T47D (cell line): ENCODE data around the gene FGFRL1.
A peak's percentile ranks its signal among the peaks of the same experiment; 100 is the strongest.
"Not testable (repeated sequence)": the region's sequence is repeated elsewhere in the genome, so short reads cannot be mapped to it uniquely, and the experiment has no call there.

Source experiments
- DNase-seq, 2 experiments: peaks; one replicate each; pipeline versions ENCODE4 v3.0.0 to v3.0.0-alpha.2; 2011 to 2012; ENCODE audit warnings: low read depth in 1 of 2, low spot score in 1 of 2
- JUND ChIP-seq: IDR thresholded peaks from 2 replicates; pipeline ENCODE4 v1.6.1; 2012; ENCODE audit warnings: low read depth
- in situ Hi-C: cut with HindIII; loops from 2 replicates; pipeline ENCODE4 v1.10.0; 2016; ENCODE audit warnings: low sequenced_read_pairs, low pct_unique_long_range_greater_than_20kb

The FGFRL1 gene

GRCh38 chr4:1047106-1047975 is 35.9 kb downstream of the FGFRL1 start:
- DNase-seq: no peak
- in situ Hi-C loops: no loop called here
- no peak for TF ChIP-seq JUND

DNA sequence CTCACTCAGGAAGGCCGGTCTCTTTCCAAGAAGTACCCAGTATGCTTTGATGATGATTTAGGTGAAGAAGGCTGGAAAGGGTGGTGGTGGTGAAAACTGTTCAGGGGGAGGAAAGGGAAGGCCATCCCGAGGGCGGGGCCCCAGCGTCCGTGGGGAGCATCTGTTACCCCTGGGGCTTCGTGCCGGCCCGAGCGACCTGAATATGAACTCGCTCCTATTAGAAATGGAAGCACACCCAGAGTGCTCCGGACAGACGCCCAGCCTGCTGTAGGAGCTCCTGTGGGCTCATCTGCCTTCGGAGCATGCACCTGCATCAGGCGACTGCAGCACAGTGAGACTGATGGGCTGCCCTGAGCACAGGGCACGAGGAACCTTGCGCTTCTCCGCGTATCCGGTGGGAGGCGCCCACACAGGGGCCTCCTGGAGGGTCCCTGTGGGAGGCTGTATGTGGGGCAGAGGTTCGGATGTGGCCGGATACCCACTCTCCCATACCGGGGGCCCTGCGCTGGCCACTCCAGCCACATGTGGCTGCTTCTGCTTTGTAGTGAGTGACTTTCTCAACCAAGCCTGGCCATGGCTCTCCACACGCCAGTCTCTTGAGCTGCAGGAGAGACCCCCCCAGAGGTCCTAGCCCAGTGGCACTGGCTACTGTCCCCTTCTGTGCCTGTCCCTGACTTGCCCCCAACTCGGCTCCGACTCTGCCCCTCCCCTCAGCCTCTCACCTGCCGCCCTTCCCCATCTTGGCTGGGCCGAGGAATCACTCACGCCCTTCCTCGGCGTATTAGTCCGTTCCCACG is 36.7 kb downstream of the FGFRL1 start:
- DNase-seq: no peak
- no peak for TF ChIP-seq JUND
- in situ Hi-C loops: no loop called here

DNA sequence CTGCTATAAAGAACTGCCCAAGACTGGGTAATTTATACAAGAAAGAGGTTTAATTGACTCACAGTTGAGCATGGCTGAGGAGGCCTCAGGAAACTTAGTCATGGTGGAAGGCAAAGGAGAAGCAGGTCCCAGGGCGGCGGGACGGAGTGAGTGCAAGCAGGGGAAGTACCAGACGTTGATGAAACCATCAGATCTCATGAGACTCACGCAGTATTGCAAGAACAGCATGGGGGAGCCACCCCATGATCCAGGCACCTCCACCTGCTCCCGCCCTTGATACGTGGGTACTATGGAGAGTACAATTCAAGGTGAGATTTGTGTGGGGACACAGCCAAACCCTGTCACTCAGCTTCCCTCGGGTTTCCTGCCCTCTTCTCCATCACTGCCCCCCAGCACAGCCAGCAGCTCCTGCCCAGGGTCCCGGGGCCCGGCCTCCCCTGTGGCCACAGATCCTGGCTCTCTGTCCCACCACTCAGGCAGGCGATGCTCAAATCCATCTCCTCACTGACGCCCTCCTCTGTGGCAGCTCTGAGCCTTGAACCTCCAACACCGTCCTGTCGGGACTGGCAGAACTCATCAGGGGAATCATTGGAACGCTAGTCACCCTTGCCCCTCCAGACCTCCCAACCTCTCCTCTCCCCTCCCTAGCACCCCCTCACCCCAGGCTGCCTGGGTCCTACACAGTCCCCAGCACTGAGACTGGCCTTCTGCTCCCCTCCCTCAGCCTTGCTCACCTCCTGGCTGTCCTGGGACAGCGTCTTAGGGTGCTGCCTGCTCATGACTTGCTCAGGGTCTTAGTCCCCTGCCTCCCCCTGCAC is 37.6 kb downstream of the FGFRL1 start:
- TF ChIP-seq JUND: no peak
- in situ Hi-C loops: no loop called here
- no peak for DNase-seq

DNA sequence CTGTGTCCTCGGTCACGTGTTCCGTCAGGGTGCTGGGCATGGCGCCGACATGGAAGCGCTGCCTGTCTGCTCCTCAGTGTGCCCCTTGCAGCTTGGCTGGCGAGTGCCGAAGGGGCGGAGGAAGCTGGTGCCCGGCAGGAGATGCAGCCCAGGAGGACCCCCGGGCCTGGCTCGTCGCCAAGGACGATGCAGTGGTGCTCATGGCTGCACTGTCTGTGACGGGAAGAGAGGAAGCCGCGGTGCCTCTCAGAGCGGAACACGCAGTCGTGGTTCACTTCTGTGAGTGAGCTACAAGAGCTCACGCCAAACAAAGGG is 38.1 kb downstream of the FGFRL1 start:
- in situ Hi-C loops: no loop called here
- no peak for TF ChIP-seq JUND
- no peak for DNase-seq

DNA sequence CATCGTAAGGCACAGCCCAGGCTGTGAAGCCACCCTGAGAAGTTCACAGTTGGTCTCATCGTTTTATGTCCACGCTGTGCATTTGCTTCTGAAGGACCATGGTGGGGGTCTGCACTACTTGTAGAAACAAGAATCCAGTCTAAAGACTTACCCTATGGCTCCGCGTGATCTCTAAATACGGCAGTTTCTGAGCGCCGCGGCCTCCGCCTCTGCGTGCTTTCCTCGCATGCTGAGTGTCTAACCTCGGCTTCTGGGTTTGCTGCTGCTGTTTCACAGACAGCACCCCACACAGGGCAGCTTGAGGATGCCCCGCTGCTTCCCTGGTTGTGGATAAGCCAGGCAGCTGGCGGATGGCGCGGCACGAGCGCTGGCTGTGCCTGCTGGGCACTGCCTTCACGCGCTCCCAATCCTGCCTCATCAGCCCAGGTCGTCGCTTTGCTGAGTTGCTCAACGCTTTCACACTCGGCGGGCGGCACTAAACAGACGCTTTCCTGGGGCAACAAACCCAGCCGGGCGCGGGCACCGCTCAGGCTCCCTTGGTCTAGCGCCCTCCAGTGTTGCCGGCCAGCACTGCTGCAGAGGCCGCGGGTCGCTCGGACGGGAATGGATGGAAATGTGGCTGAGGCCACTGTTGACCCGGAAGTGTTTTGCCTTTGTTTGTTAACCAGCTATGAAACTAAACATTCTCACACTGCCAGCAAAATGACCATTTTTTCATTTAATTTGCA is 39.2 kb downstream of the FGFRL1 start:
- DNase-seq: no peak
- no peak for TF ChIP-seq JUND
- in situ Hi-C loops: no loop called here

- in situ Hi-C loops: no loop called here
- TF ChIP-seq JUND: no peak
- DNase-seq: no peak
These were observed 40.0 kb downstream of the FGFRL1 start for GRCh38 chr4:1051472-1051871.

DNA sequence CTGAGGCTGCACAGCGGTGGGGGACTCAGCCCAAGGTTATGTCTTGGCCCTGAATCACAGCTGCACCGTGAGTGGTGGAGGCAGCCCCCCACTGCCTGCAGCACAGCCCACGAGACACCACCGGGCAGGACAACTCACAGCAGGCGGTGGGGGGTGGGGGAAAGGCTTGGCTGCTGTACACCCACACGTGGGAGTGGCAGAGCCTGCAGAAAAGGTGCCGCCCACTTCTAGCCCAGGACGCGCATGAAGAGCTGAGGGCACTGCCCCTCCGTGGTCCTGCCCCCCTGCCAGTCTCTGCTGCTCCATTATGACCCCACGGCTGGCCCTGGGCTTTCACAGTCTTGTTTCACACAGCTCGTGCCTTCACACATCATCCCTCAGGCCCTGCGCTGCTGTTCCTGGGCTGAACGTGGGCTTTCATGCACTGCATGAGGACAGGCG is 40.8 kb downstream of the FGFRL1 start:
- in situ Hi-C loops: no loop called here
- no peak for DNase-seq
- no peak for TF ChIP-seq JUND

DNA sequence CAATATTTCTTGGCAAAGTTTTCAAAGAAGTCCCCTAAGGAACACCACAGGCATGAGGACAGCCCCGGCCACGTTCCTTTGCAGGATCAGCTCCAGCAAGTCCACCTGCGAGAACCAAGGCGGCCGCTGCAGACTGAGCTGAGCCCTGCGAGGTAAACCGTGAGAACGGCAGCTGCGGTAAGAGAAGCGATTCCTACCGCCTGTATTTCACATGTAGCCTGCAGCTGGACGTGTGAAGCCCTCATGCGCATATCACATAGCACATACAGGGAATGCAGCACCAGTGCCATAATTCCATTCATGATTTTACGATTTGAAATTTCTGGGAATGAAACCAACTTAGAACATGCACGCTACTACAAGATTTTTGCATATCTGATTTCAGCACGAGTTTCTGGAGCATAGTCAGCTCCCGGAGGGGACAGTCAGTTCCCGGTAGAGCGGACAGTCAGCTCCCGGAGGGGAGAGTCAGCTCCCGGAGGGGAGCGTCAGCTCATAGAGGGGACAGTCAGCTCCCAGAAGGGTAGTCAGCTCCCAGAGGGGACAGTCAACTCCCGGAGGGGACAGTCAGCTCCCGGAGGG is 41.7 kb downstream of the FGFRL1 start:
- TF ChIP-seq JUND: no peak
- in situ Hi-C loops: no loop called here
- peak in 1 of 2 experiments; percentile 39 for DNase-seq

GRCh38 chr4:1053891-1054290 is 42.5 kb downstream of the FGFRL1 start:
- in situ Hi-C loops, DNase-seq: not testable (repeated sequence)

DNA sequence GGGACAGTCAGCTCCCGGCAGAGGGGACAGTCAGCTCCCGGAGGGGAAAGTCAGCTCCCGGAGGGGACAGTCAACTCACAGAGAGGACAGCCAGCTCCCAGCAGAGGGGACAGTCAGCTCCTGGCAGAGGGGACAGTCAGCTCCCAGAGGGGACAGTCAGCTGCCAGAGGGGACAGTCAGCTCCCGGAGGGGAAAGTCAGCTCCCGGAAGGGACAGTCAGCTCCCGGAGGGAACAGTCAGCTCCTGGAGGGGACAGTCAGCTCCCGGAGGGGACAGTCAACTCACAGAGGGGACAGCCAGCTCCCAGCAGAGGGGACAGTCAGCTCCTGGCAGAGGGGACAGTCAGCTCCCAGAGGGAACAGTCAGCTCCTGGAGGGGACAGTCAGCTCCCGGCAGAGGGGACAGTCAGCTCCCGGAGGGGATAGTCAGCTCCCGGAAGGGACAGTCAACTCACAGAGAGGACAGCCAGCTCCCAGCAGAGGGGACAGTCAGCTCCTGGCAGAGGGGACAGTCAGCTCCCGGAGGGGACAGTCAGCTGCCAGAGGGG is 43.3 kb downstream of the FGFRL1 start:
- in situ Hi-C loops, DNase-seq: not testable (repeated sequence)

GRCh38 chr4:1055243-1055701 is 43.8 kb downstream of the FGFRL1 start:
- in situ Hi-C loops, DNase-seq: not testable (repeated sequence)
